Hepatocyte (in vitro differentiated cells): ENCODE results near the gene AVEN. TPM values are rescaled to one million over a fixed set of nuclear protein-coding genes. Genes with fewer than 3 reads are reported as not detected.

Experiments used
- DNase-seq: peaks from one replicate; pipeline ENCODE4 v3.0.0-alpha.2; 2016; ENCODE audit warnings: low spot score
- H2AFZ ChIP-seq: fragments of 200-600 bp; sonication (generic); 2 replicates; pipeline ENCODE4 v1.6.0; 2016; ENCODE audit warnings: antibody characterized with exemption, mild to moderate bottlenecking
- H3K27ac ChIP-seq: fragments of 200-600 bp; sonication (generic); 2 replicates; pipeline ENCODE4 v1.5.1; 2016; ENCODE audit warnings: mild to moderate bottlenecking
- H3K27me3 ChIP-seq: fragments of 200-600 bp; sonication (generic); 2 replicates; pipeline ENCODE4 v1.6.1; 2016
- H3K36me3 ChIP-seq: fragments of 200-600 bp; sonication (generic); replicated peaks from 2 replicates; pipeline ENCODE4 v1.5.1; 2016; ENCODE audit warnings: low read depth; ENCODE audit not compliant: insufficient read depth
- H3K4me1 ChIP-seq: fragments of 200-600 bp; sonication (generic); 2 replicates; pipeline ENCODE4 v1.5.1; 2016; ENCODE audit warnings: mild to moderate bottlenecking, moderate library complexity; ENCODE audit not compliant: insufficient read depth
- H3K4me2 ChIP-seq: fragments of 200-600 bp; sonication (generic); 2 replicates; pipeline ENCODE4 v1.6.0; 2016
- H3K4me3 ChIP-seq: fragments of 200-600 bp; sonication (generic); 2 replicates; pipeline ENCODE4 v1.5.1; 2016; ENCODE audit warnings: mild to moderate bottlenecking
- H3K79me2 ChIP-seq: fragments of 200-600 bp; sonication (generic); 2 replicates; pipeline ENCODE4 v1.6.0; 2017; ENCODE audit warnings: mild to moderate bottlenecking
- H3K9me2 ChIP-seq: fragments of 200-600 bp; sonication (generic); replicated peaks from 2 replicates; pipeline ENCODE4 v1.6.0; 2017; ENCODE audit warnings: mild to moderate bottlenecking; ENCODE audit not compliant: insufficient read depth
- H3K9me3 ChIP-seq: fragments of 200-600 bp; sonication (generic); 2 replicates; pipeline ENCODE4 v1.5.1; 2016; ENCODE audit warnings: low read depth, mild to moderate bottlenecking
- H4K20me1 ChIP-seq: fragments of 200-600 bp; sonication (generic); 2 replicates; pipeline ENCODE4 v1.6.0; 2016; ENCODE audit warnings: mild to moderate bottlenecking; ENCODE audit not compliant: insufficient read depth, poor library complexity, severe bottlenecking
- CTCF ChIP-seq: fragments of 200-600 bp; sonication (generic); IDR thresholded peaks from 2 replicates; pipeline ENCODE4 v1.5.1; 2016; ENCODE audit warnings: antibody characterized with exemption, mild to moderate bottlenecking; ENCODE audit not compliant: poor library complexity
- EZH2 ChIP-seq: fragments of 200-600 bp; sonication (generic); IDR thresholded peaks from 2 replicates; pipeline ENCODE4 v1.6.1; 2016; ENCODE audit warnings: antibody characterized with exemption, mild to moderate bottlenecking, borderline replicate concordance
- EZH2phosphoT487 ChIP-seq: fragments of 200-600 bp; sonication (generic); IDR thresholded peaks from one replicate; pipeline ENCODE4 v1.6.1; 2018; ENCODE audit warnings: antibody characterized with exemption, mild to moderate bottlenecking, low read depth, moderate library complexity; ENCODE audit not compliant: unreplicated experiment, severe bottlenecking
- WGBS: methylation state at CpG from one replicate; pipeline ENCODE4 v1.1.6; 2016; ENCODE audit warnings: low lambda C conversion rate; ENCODE audit errors: missing lambda C conversion rate; 5-methylcytosine and 5-hydroxymethylcytosine counted together
- polyA plus RNA-seq: library from polyadenylated mRNA; unstranded; fragments of >200 nt; fragmentation: Nextera tagmentation; extraction: Ambion mirVana; gene quantifications from 2 replicates; pipeline ENCODE4 v1.2.1, GENCODE V29; 2016
- total RNA-seq: library from RNA; depleted of rRNA; stranded (reverse); fragments of >200 nt; gene quantifications from 2 replicates; pipeline ENCODE4 v1.2.3, GENCODE V29; 2014

Gene AVEN
- total and polyA plus RNA-seq, 2 experiments from 2014 or later, result 14.8 to 16.4 TPM

- Histone ChIP-seq H3K27me3 (no peaks in the 10 kb centered on the region), H3K4me3 (no peak overlapping the region), H3K9me3 (no peaks in the 10 kb centered on the region), H3K79me2 (no peaks in the 10 kb centered on the region), H2AFZ (no peak overlapping the region), H4K20me1 (no peaks in the 10 kb centered on the region), H3K36me3 (no peaks in the 10 kb centered on the region), H3K9me2 (no peaks in the 10 kb centered on the region), H3K27ac (no peak overlapping the region), H3K4me2 (no peak overlapping the region), H3K4me1 (no peaks in the 10 kb centered on the region)
- no peak for TF ChIP-seq EZH2
- TF ChIP-seq CTCF, result no peak
- TF ChIP-seq EZH2phosphoT487, result no peak
- 98% methylated on average over 3 of the region's 3 CpGs for WGBS
- no peak for DNase-seq
These were observed 198.4 kb downstream of the AVEN start for GRCh38 chr15:33840615-33841014.

- WGBS, result 100% methylated on average over 2 of the region's 2 CpGs
These were observed 199.5 kb downstream of the AVEN start for GRCh38 chr15:33839540-33839939.

GRCh38 chr15:33837294-33837693 is 201.7 kb downstream of the AVEN start:
- no peaks in the 10 kb centered on the region for H3K9me2 ChIP-seq
- H3K4me3 ChIP-seq, result no peak overlapping the region
- no peaks in the 10 kb centered on the region for H3K27me3 ChIP-seq
- H3K4me1 ChIP-seq, result no peaks in the 10 kb centered on the region
- WGBS, result 96% methylated on average over 1 of the region's 1 CpG
- H3K36me3 ChIP-seq, result no peaks in the 10 kb centered on the region
- no peaks in the 10 kb centered on the region for H3K9me3 ChIP-seq
- no peaks in the 10 kb centered on the region for H3K79me2 ChIP-seq
- no peak for DNase-seq
- no peak overlapping the region for H3K4me2 ChIP-seq
- no peak for TF ChIP-seq CTCF
- no peak for TF ChIP-seq EZH2
- TF ChIP-seq EZH2phosphoT487, result no peak
- no peak overlapping the region for H3K27ac ChIP-seq
- no peaks in the 10 kb centered on the region for H4K20me1 ChIP-seq
- no peak overlapping the region for H2AFZ ChIP-seq

More at GRCh38 chr15:33839540-33839939, 199.5 kb downstream of the AVEN start:
- no peak overlapping the region for H3K4me3 ChIP-seq
- DNase-seq, result no peak
- no peaks in the 10 kb centered on the region for H3K79me2 ChIP-seq
- no peak overlapping the region for H2AFZ ChIP-seq
- H3K9me3 ChIP-seq, result no peaks in the 10 kb centered on the region
- no peak overlapping the region for H3K27ac ChIP-seq
- no peak overlapping the region for H3K4me2 ChIP-seq
- no peaks in the 10 kb centered on the region for H3K36me3 ChIP-seq
- H3K27me3 ChIP-seq, result no peaks in the 10 kb centered on the region
- H3K4me1 ChIP-seq, result no peaks in the 10 kb centered on the region
- TF ChIP-seq EZH2phosphoT487 (no peak), EZH2 (no peak), CTCF (no peak)
- H3K9me2 ChIP-seq, result no peaks in the 10 kb centered on the region
- H4K20me1 ChIP-seq, result no peaks in the 10 kb centered on the region
